WERI-Rb-1 (cell line): ENCODE data around the gene MAP2K4.
"Not testable (repeated sequence)": the region's sequence is repeated elsewhere in the genome, so short reads cannot be mapped to it uniquely, and the experiment has no call there.

Source experiments
- DNase-seq: peaks from one replicate; pipeline ENCODE4 v3.0.0-alpha.2; 2020
- H3K27ac ChIP-seq: fragments of 250-450 bp; sonication (Bioruptor Pico); 2 replicates; pipeline ENCODE4 v1.5.1; 2020; ENCODE audit warnings: mild to moderate bottlenecking, moderate library complexity
- H3K27me3 ChIP-seq: fragments of 250-450 bp; sonication (Bioruptor Pico); 2 replicates; pipeline ENCODE4 v1.5.1; 2021; ENCODE audit warnings: mild to moderate bottlenecking, low read depth, moderate library complexity; ENCODE audit not compliant: insufficient read depth, severe bottlenecking
- H3K36me3 ChIP-seq: fragments of 250-450 bp; sonication (Bioruptor Pico); 2 replicates; pipeline ENCODE4 v1.5.1; 2020; ENCODE audit warnings: mild to moderate bottlenecking, moderate library complexity
- H3K4me3 ChIP-seq: 2 replicates; pipeline ENCODE4 v1.5.1; 2011; ENCODE audit warnings: low read depth, mild to moderate bottlenecking, control low read depth, low read length
- H3K9me3 ChIP-seq: fragments of 250-450 bp; sonication (Bioruptor Pico); 2 replicates; pipeline ENCODE4 v1.5.1; 2021; ENCODE audit warnings: mild to moderate bottlenecking, moderate library complexity; ENCODE audit not compliant: severe bottlenecking
- CTCF ChIP-seq: IDR thresholded peaks from 2 replicates; pipeline ENCODE4 v1.5.1; 2011; ENCODE audit warnings: low read depth, mild to moderate bottlenecking, control low read depth, inconsistent platforms, low read length

MAP2K4 gene

DNA sequence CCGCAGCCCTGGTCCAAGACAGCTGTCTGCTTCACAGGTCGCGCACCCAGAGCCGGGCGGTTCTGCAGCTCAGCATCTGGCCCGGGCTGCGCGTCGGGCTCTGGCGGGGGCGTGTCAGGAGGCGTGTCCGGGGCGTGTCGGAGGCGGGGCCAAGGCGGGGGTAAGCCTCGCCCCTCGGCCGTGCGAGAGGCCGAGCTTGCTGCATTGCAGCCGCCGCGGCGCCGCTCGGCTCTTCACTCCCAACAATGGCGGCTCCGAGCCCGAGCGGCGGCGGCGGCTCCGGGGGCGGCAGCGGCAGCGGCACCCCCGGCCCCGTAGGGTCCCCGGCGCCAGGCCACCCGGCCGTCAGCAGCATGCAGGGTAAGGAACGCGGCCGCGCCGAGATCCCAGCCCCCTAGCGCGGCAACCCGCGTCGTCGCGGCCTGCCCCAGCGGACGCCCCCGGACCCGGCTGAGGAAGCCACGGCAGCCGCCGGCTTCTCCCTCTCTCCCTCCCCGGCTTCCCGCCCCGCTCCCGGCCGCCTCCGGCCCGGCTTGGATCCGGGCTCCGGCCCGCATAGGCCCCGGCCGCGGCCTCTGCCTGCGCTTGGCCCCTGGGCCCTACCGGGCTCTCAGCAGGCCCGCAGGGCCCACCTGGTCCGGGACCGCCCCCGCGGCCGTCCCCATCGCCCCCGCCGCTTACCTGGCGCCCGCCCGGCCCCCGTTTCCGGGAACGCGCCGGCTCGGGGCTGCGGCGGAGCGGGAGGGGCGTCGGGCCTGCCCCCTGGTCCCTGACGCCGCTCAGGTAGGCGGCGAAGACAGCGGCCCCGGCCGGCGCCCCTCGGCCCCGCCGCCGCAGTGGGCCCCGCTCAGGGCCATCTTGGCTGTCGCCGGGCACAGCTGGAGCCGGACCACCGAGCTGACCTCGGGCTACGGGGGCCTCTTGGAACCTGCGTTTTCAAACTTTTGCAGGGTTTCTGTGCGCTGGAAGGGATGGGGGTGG, at the start of gene MAP2K4:
Gene MAP2K4, plus strand, starts transcription at position 236 of the 981 bp plus-strand sequence. Its CDS starts 10 bp downstream, at position 246.
- Histone ChIP-seq H3K4me3 (peak within 1 kb of the TSS; percentile 68), H3K27ac (peak within 1 kb of the TSS; percentile 95), H3K27me3 (peaks cover 6% of the 10 kb centered on the region), H3K36me3 (no peaks in the 10 kb centered on the region), H3K9me3 (no peaks in the 10 kb centered on the region)
- TF ChIP-seq CTCF, result no peak
- DNase-seq, result peak; percentile 89

GRCh38 chr17:11972741-11973140, 47.9 kb upstream of the MAP2K4 start:
- DNase-seq, H3K27me3 ChIP-seq, H3K9me3 ChIP-seq, H3K4me3 ChIP-seq, H3K27ac ChIP-seq, H3K36me3 ChIP-seq: not testable (repeated sequence)

DNA sequence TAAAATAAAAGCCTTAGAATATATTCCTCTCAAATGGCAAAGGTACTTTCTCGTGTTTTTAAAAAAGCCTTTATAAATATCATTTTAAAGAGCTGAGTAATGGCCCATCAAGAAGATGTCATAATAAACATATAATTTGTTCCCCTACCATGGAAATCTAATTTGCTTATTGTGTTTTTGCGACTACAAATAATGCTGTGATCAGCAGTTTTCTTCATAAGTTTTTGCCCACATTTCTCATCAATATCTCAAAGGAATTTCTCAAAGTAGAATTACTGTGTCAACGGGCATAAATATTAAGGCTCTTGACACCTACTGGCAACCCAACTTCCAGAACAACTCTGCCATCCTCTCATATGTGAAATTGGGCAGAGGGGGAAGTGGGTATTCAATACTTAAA, 40.9 kb upstream of the MAP2K4 start:
- Histone ChIP-seq H3K27me3 (no peaks in the 10 kb centered on the region), H3K9me3 (no peaks in the 10 kb centered on the region), H3K27ac (no peak overlapping the region), H3K4me3 (no peak overlapping the region), H3K36me3 (no peaks in the 10 kb centered on the region; the same call in 1 of the 2 replicates)
- no peak for DNase-seq
- no peak for TF ChIP-seq CTCF

GRCh38 chr17:11980813-11981212, 39.9 kb upstream of the MAP2K4 start:
- H3K36me3 ChIP-seq, result no peaks in the 10 kb centered on the region; the same call in 1 of the 2 replicates
- no peak overlapping the region for H3K4me3 ChIP-seq
- no peak overlapping the region for H3K27ac ChIP-seq
- no peaks in the 10 kb centered on the region for H3K27me3 ChIP-seq
- H3K9me3 ChIP-seq, result no peaks in the 10 kb centered on the region
- DNase-seq, result no peak
- no peak for TF ChIP-seq CTCF

DNA sequence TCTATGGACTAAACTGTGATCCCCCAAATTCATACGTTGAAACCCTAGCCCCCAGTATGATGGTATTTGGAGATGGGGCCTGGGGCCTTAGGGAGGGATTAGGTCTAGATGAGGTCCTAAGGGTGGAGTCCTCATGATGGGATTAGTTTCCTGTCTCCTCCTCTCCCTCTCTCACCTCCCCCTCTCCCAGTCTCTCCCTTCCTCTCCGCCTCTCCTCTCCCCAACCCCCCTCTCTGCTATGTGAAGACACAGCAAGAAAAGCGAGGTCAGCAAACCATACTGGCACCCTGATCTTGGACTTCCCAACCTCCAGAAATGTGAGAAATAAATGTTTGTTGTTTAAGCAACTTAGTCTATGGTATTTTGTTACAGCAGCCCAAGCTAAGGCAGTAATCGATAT, 38.8 kb upstream of the MAP2K4 start:
- no peak for DNase-seq
- no peak overlapping the region for H3K27ac ChIP-seq
- no peaks in the 10 kb centered on the region; the same call in 1 of the 2 replicates for H3K36me3 ChIP-seq
- no peaks in the 10 kb centered on the region for H3K27me3 ChIP-seq
- H3K9me3 ChIP-seq, result no peaks in the 10 kb centered on the region
- no peak for TF ChIP-seq CTCF
- H3K4me3 ChIP-seq, result no peak overlapping the region

DNA sequence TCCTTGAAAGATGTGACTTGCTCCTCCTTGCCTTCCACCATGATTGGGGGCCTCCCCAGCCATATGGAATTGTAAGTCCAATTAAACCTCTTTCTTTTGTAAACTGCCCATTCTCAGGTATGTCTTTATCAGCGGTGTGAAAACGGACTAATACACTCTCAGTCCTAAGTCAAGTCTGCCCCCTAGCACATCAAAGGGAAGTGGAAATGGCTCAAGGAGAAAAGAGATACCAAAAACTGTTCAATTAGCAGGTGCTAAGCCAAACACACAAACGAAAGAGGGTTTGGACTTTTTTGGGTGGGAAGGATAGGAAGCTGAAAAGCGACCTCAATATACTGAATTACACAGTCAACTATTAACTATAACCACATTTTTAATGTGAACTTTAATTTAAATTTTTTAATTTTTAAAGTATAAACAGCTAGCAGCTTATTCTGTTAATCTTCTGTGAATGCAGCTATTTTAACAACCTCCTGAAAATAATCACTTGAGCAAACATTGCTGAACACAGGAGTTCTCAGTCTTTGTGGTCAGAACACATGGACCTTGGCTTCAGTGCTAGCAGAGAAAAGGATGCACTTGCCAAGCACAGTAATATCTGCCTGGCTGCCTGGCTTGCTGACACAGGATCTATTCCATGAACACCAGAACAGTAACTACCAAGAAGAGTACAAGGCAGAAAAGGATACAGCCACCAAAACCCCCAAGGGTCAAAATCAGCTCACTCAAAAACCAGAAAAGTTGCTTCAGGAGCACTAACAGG, 34.3 kb upstream of the MAP2K4 start:
- no peaks in the 10 kb centered on the region for H3K9me3 ChIP-seq
- TF ChIP-seq CTCF, result no peak
- no peaks in the 10 kb centered on the region; the same call in 1 of the 2 replicates for H3K36me3 ChIP-seq
- H3K27me3 ChIP-seq, result no peaks in the 10 kb centered on the region
- no peak overlapping the region for H3K4me3 ChIP-seq
- DNase-seq, result no peak
- no peak overlapping the region for H3K27ac ChIP-seq
